Measurements from ENCODE around the gene SPTBN1.

GRCh38 chr2:54503828-54504227 is 47.7 kb downstream of the SPTBN1 start:
- TF ChIP-seq, protein P1, sequence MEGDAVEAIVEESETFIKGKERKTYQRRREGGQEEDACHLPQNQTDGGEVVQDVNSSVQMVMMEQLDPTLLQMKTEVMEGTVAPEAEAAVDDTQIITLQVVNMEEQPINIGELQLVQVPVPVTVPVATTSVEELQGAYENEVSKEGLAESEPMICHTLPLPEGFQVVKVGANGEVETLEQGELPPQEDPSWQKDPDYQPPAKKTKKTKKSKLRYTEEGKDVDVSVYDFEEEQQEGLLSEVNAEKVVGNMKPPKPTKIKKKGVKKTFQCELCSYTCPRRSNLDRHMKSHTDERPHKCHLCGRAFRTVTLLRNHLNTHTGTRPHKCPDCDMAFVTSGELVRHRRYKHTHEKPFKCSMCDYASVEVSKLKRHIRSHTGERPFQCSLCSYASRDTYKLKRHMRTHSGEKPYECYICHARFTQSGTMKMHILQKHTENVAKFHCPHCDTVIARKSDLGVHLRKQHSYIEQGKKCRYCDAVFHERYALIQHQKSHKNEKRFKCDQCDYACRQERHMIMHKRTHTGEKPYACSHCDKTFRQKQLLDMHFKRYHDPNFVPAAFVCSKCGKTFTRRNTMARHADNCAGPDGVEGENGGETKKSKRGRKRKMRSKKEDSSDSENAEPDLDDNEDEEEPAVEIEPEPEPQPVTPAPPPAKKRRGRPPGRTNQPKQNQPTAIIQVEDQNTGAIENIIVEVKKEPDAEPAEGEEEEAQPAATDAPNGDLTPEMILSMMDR (conservative IDR thresholded peaks at IDR 0.05; ENCODE audit: low read depth, low read length): no peak
- TF ChIP-seq POLR2A (IDR thresholded peaks at IDR 0.05; ENCODE audit: low read depth, low read length) (no peak), SMC3 (IDR thresholded peaks at IDR 0.05; ENCODE audit: low read depth, low read length) (no peak), MAFK (IDR thresholded peaks at IDR 0.05; ENCODE audit: low read depth, low read length) (no peak)

Data from IMR-90 (cell line).